ENCODE measurements around the gene SF1. TPM values are rescaled to one million over a fixed set of nuclear protein-coding genes. Genes with fewer than 3 reads are reported as not detected.

Gene SF1
- total and polyA plus RNA-seq, 2 donors (not counting 3 experiments of a cell fraction or from before 2014, with no cell fraction given) = 95.0 to 342 TPM

GRCh38 chr11:64796047-64796756, 17.9 kb upstream of the SF1 start:
- CTCF ChIA-PET = no interaction called here
- dilution Hi-C loops (cut with MboI; ENCODE audit: extremely low pct_ligation_motif_present, low sequenced_read_pairs) = no loop called here
- no peak for FAIRE-seq

GRCh38 chr11:64794526-64794925, 16.2 kb upstream of the SF1 start:
- FAIRE-seq = no peak
- CTCF ChIA-PET = interaction anchor here (0.6 to 1.1 kb wide), 2 partner anchors 10 to 94 kb away, joined by 3 read pairs; no protein-coding TSS in a partner anchor
- Histone ChIP-seq H3K4me2 (ENCODE audit: insufficient read depth, low read length) (no peak overlapping the region), H3K9ac (replicated peaks; ENCODE audit: extremely low read depth, insufficient read depth, low read length) (no peak overlapping the region), H3K79me2 (ENCODE audit: control insufficient read depth, insufficient read depth, low read length) (no peaks in the 10 kb centered on the region), H2AFZ (ENCODE audit: low read depth, low read length) (no peak overlapping the region), H3K4me1 (ENCODE audit: control insufficient read depth, extremely low read depth, insufficient read depth, low read length) (no peaks in the 10 kb centered on the region), H3K9me1 (replicated peaks; ENCODE audit: control insufficient read depth, extremely low read depth, insufficient read depth, low read length) (no peaks in the 10 kb centered on the region), H3K27me3 (ENCODE audit: control insufficient read depth in 2 of 2, insufficient read depth in 2 of 2, low read length in 2 of 2) (no peaks in the 10 kb centered on the region), H3K27ac (ENCODE audit: insufficient read depth, low read depth, low read length) (no peak overlapping the region), H4K20me1 (replicated peaks; ENCODE audit: control insufficient read depth, extremely low read depth, insufficient read depth, low read length) (no peaks in the 10 kb centered on the region), H3K4me3 (replicated peaks in 1 of 3; ENCODE audit: insufficient read depth in 1 of 3, low read depth in 1 of 3, low read length in 3 of 3) (no peak overlapping the region), H3K36me3 (ENCODE audit: control insufficient read depth in 2 of 2, extremely low read depth in 1 of 2, insufficient read depth in 2 of 2, low read length in 2 of 2) (peaks cover 5 to 24% of the 10 kb centered on the region in 2 experiments), H3K9me3 (replicated peaks; ENCODE audit: control insufficient read depth, insufficient read depth, low read length) (no peaks in the 10 kb centered on the region)
- intact Hi-C loops (cut with micrococcal nuclease) = no loop called here
- TF ChIP-seq CTCF (IDR thresholded peaks at IDR 0.05; ENCODE audit: extremely low read depth in 1 of 2, insufficient read depth in 1 of 2, low read depth in 1 of 2, low read length in 2 of 2) (no peak), FOS (IDR thresholded peaks at IDR 0.05; ENCODE audit: borderline replicate concordance, insufficient read depth, low read length) (no peak), POLR2AphosphoS5 (IDR thresholded peaks at IDR 0.05; ENCODE audit: insufficient read depth, low read depth, low read length) (no peak), POLR2A (IDR thresholded peaks at IDR 0.05; ENCODE audit: low read depth, low read length) (no peak), MAX (IDR thresholded peaks at IDR 0.05; ENCODE audit: insufficient read depth, insufficient read length) (no peak), JUN (IDR thresholded peaks at IDR 0.05; ENCODE audit: borderline replicate concordance, insufficient read depth, insufficient read length, low read depth) (no peak), GATA2 (IDR thresholded peaks at IDR 0.05; ENCODE audit: insufficient read depth, insufficient read length, low read depth, low read length) (no peak), MYC (IDR thresholded peaks at IDR 0.05; ENCODE audit: low read depth, low read length) (no peak), EZH2 (IDR thresholded peaks at IDR 0.05; ENCODE audit: borderline replicate concordance, low read depth, low read length, severe bottlenecking) (no peak)
- DNase-seq (ENCODE audit: low read depth, low spot score) = no peak
- dilution Hi-C loops (cut with MboI; ENCODE audit: extremely low pct_ligation_motif_present, low sequenced_read_pairs) = no loop called here
- BruUV-seq (replicated peaks) = no TSS peak
- POLR2A ChIA-PET = no interaction called here

More at GRCh38 chr11:64796047-64796756, 17.9 kb upstream of the SF1 start:
- intact Hi-C loops (cut with micrococcal nuclease) = no loop called here
- no peaks in the 10 kb centered on the region for H3K27me3 ChIP-seq (ENCODE audit: control insufficient read depth in 2 of 2, insufficient read depth in 2 of 2, low read length in 2 of 2)
- no peaks in the 10 kb centered on the region for H3K79me2 ChIP-seq (ENCODE audit: control insufficient read depth, insufficient read depth, low read length)
- DNase-seq (ENCODE audit: low read depth, low spot score) = no peak
- no peaks in the 10 kb centered on the region for H3K9me1 ChIP-seq (replicated peaks; ENCODE audit: control insufficient read depth, extremely low read depth, insufficient read depth, low read length)
- POLR2A ChIA-PET = no interaction called here
- H3K4me1 ChIP-seq (ENCODE audit: control insufficient read depth, extremely low read depth, insufficient read depth, low read length) = peaks cover 14% of the 10 kb centered on the region
- TF ChIP-seq FOS (IDR thresholded peaks at IDR 0.05; ENCODE audit: borderline replicate concordance, insufficient read depth, low read length) = no peak
- no peak overlapping the region for H3K9ac ChIP-seq (replicated peaks; ENCODE audit: extremely low read depth, insufficient read depth, low read length)
- H3K27ac ChIP-seq (ENCODE audit: insufficient read depth, low read depth, low read length) = no peak overlapping the region
- no peaks in the 10 kb centered on the region for H4K20me1 ChIP-seq (replicated peaks; ENCODE audit: control insufficient read depth, extremely low read depth, insufficient read depth, low read length)
- H3K36me3 ChIP-seq (ENCODE audit: control insufficient read depth in 2 of 2, extremely low read depth in 1 of 2, insufficient read depth in 2 of 2, low read length in 2 of 2) = peaks cover 5 to 17% of the 10 kb centered on the region in 2 experiments
- no peak overlapping the region for H3K4me2 ChIP-seq (ENCODE audit: insufficient read depth, low read length)
- H3K9me3 ChIP-seq (replicated peaks; ENCODE audit: control insufficient read depth, insufficient read depth, low read length) = no peaks in the 10 kb centered on the region
- no peak overlapping the region for H2AFZ ChIP-seq (ENCODE audit: low read depth, low read length)
- no TSS peak for BruUV-seq (replicated peaks)
- H3K4me3 ChIP-seq (replicated peaks in 1 of 3; ENCODE audit: insufficient read depth in 1 of 3, low read depth in 1 of 3, low read length in 3 of 3) = no peak overlapping the region

All from endothelial cell of umbilical vein (primary cell).